Ishikawa (cell line): ENCODE results near the gene PLXNA4.

Source experiments
- CEBPB ChIP-seq: IDR thresholded peaks from 2 replicates; pipeline ENCODE4 v1.6.1; 2012
- CREB1 ChIP-seq: IDR thresholded peaks from 2 replicates; pipeline ENCODE4 v1.6.1; 2012; ENCODE audit warnings: low read depth
- EGR1 ChIP-seq: IDR thresholded peaks from 2 replicates; pipeline ENCODE4 v1.6.1; 2012
- EP300 ChIP-seq: IDR thresholded peaks from 2 replicates; pipeline ENCODE4 v1.6.1; 2012; ENCODE audit warnings: borderline replicate concordance
- FOXM1 ChIP-seq: IDR thresholded peaks from 2 replicates; pipeline ENCODE4 v1.6.1; 2012; ENCODE audit warnings: low read depth, borderline replicate concordance
- MAX ChIP-seq: IDR thresholded peaks from 2 replicates; pipeline ENCODE4 v1.6.1; 2012
- NFIC ChIP-seq: IDR thresholded peaks from 2 replicates; pipeline ENCODE4 v1.6.1; 2012
- RAD21 ChIP-seq: IDR thresholded peaks from 2 replicates; pipeline ENCODE4 v1.6.1; 2012; ENCODE audit warnings: low read depth
- REST ChIP-seq: IDR thresholded peaks from 2 replicates; pipeline ENCODE4 v1.6.1; 2012; ENCODE audit warnings: low read depth, mild to moderate bottlenecking
- TAF1 ChIP-seq: IDR thresholded peaks from 2 replicates; pipeline ENCODE4 v1.6.1; 2012; ENCODE audit warnings: low read depth, mild to moderate bottlenecking
- TCF12 ChIP-seq: IDR thresholded peaks from 2 replicates; pipeline ENCODE4 v1.6.1; 2012; ENCODE audit warnings: low read depth
- TEAD4 ChIP-seq: IDR thresholded peaks from 2 replicates; pipeline ENCODE4 v1.6.1; 2012
- USF1 ChIP-seq: IDR thresholded peaks from 2 replicates; pipeline ENCODE4 v1.6.1; 2012
- YY1 ChIP-seq: IDR thresholded peaks from 2 replicates; pipeline ENCODE4 v1.6.1; 2012; ENCODE audit warnings: low read depth

GRCh38 chr7:132462478-132462877 lies 113.8 kb downstream of the PLXNA4 start:
- no peak for TF ChIP-seq YY1
- TF ChIP-seq RAD21: no peak
- no peak for TF ChIP-seq FOXM1
- no peak for TF ChIP-seq REST
- no peak for TF ChIP-seq USF1
- no peak for TF ChIP-seq CEBPB
- no peak for TF ChIP-seq TEAD4
- TF ChIP-seq NFIC: no peak
- TF ChIP-seq TAF1: no peak
- no peak for TF ChIP-seq MAX
- no peak for TF ChIP-seq CREB1
- no peak for TF ChIP-seq EP300
- TF ChIP-seq EGR1: no peak
- no peak for TF ChIP-seq TCF12
